MCF 10A (cell line): ENCODE data around the gene NKX1-1. TPM values are rescaled to one million over a fixed set of nuclear protein-coding genes. Genes with fewer than 3 reads are reported as not detected.

Experiments
- BruUV-seq: library from RNA; stranded (reverse); fragments of 400-500 nt; replicated peaks from 2 replicates; lab custom pipeline; 2021; lab: Mats Ljungman, UMichigan
- CTCF ChIA-PET: fragments of 300-600 bp; sonication (Branson Sonifier 250); formaldehyde crosslinking; extraction: SDS; loops from one replicate; lab custom pipeline; 2021; ENCODE audit warnings: antibody characterized with exemption, inconsistent platforms; lab: Yijun Ruan, JAX
- POLR2A ChIA-PET: fragments of 300-600, 350-650 bp; sonication (Branson Sonifier 250); formaldehyde crosslinking; extraction: SDS; loops from one replicate; lab custom pipeline; 2020; ENCODE audit warnings: antibody characterized with exemption, inconsistent platforms; lab: Yijun Ruan, JAX
- DNase-seq: peaks from one replicate; pipeline ENCODE4 v3.0.0-alpha.2; 2018; ENCODE audit not compliant: unreplicated experiment
- H3K27ac Mint-ChIP-seq: one replicate; pipeline ENCODE4 v1.8.0; 2022; ENCODE audit warnings: mild to moderate bottlenecking, low read depth, mixed read lengths; ENCODE audit not compliant: unreplicated experiment
- H3K27me3 Mint-ChIP-seq: one replicate; pipeline ENCODE4 v1.8.0; 2022; ENCODE audit warnings: mixed read lengths; ENCODE audit not compliant: insufficient read depth, unreplicated experiment
- H3K36me3 Mint-ChIP-seq: one replicate; pipeline ENCODE4 v1.8.0; 2022; ENCODE audit warnings: mild to moderate bottlenecking, moderate library complexity, mixed read lengths; ENCODE audit not compliant: insufficient read depth, unreplicated experiment
- H3K4me1 Mint-ChIP-seq: one replicate; pipeline ENCODE4 v1.8.0; 2022; ENCODE audit warnings: mixed read lengths; ENCODE audit not compliant: insufficient read depth, unreplicated experiment
- H3K4me3 Mint-ChIP-seq: one replicate; pipeline ENCODE4 v1.8.0; 2022; ENCODE audit warnings: mild to moderate bottlenecking, moderate library complexity, mixed read lengths; ENCODE audit not compliant: unreplicated experiment
- H3K9me3 Mint-ChIP-seq: one replicate; pipeline ENCODE4 v1.8.0; 2022; ENCODE audit warnings: mixed read lengths; ENCODE audit not compliant: unreplicated experiment
- CTCF ChIP-seq: fragments of 200-600 bp; IDR thresholded peaks from one replicate; pipeline ENCODE4 v1.8.0; 2022; ENCODE audit warnings: antibody characterized with exemption, mild to moderate bottlenecking; ENCODE audit not compliant: unreplicated experiment
- intact Hi-C: fragments of 100-400 bp; cut with micrococcal nuclease; formaldehyde crosslinking; loops from 2 replicates; pipeline ENCODE4 v1.14.1; 2022
- total RNA-seq: library from RNA; stranded (reverse); gene quantifications from 2 replicates; pipeline ENCODE4 v1.2.3, GENCODE V29; 2022

Gene NKX1-1
- total RNA-seq, 1 experiment from 2014 or later: not detected

DNA sequence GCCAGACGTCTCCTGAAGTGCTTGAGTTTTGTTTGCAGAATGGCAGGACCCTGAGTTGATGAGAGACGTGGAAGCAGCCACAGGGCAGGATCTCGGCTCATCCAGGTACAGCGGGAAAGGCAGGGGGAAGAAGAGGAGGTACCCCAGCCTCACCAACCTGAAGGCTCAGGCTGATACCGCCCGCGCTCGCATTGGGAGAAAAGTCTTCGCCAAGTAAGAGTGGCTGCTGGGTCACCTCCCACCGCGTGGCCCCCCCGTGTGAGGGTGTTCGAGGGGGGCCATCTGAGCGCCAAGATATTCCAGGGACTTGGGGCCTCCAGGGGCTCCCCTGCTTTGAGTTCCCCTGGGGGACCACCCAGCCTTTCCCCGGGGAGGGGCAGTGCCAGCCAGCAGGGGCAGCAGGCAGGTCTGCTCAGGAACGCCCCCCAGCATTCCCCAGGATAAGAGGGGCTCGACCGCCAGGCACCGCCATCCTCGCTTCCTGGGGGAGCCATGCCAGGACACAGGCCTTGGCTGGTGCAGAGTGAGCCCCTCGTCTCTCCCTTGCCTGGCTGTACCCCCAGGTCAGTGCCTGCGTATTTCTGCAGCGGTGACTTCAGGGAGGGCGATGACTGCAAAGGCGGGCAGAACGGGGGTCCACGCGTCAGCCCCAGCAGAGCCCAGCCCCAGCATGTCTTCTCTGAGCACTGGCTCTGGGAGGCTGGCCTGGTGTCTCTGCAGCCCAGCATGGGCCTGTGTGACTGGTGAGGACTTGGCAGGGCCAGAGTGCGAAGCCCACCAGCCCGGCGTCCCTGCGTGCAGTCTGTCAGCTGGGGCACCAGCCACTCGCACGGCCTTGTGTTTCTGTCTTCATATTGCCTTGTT lies 22.3 kb downstream of the NKX1-1 start:
- no peaks in the 10 kb centered on the region for H3K4me1 Mint-ChIP-seq
- no peaks in the 10 kb centered on the region for H3K27me3 Mint-ChIP-seq
- peaks cover 32% of the 10 kb centered on the region for H3K36me3 Mint-ChIP-seq
- intact Hi-C loops: no loop called here
- H3K4me3 Mint-ChIP-seq: no peak overlapping the region
- no TSS peak for BruUV-seq
- H3K27ac Mint-ChIP-seq: no peak overlapping the region
- no peak for DNase-seq
- no peak for TF ChIP-seq CTCF
- ChIA-PET CTCF (no interaction called here), POLR2A (interaction anchor here (0.7 kb wide), 1 partner anchor 11 kb away, joined by 3 read pairs; no protein-coding TSS in a partner anchor)
- H3K9me3 Mint-ChIP-seq: peaks cover 9% of the 10 kb centered on the region

GRCh38 chr4:1382776-1383727 lies 23.2 kb downstream of the NKX1-1 start:
- TF ChIP-seq CTCF: no peak
- H3K27ac Mint-ChIP-seq: no peak overlapping the region
- peaks cover 36% of the 10 kb centered on the region for H3K36me3 Mint-ChIP-seq
- H3K4me3 Mint-ChIP-seq: no peak overlapping the region
- POLR2A ChIA-PET: interaction anchor here (0.7 kb wide), 1 partner anchor 10 kb away, joined by 3 read pairs; no protein-coding TSS in a partner anchor
- no peak for DNase-seq
- no peaks in the 10 kb centered on the region for H3K4me1 Mint-ChIP-seq
- intact Hi-C loops: no loop called here
- BruUV-seq: no TSS peak
- no peaks in the 10 kb centered on the region for H3K9me3 Mint-ChIP-seq
- no peaks in the 10 kb centered on the region for H3K27me3 Mint-ChIP-seq
- CTCF ChIA-PET: no interaction called here

DNA sequence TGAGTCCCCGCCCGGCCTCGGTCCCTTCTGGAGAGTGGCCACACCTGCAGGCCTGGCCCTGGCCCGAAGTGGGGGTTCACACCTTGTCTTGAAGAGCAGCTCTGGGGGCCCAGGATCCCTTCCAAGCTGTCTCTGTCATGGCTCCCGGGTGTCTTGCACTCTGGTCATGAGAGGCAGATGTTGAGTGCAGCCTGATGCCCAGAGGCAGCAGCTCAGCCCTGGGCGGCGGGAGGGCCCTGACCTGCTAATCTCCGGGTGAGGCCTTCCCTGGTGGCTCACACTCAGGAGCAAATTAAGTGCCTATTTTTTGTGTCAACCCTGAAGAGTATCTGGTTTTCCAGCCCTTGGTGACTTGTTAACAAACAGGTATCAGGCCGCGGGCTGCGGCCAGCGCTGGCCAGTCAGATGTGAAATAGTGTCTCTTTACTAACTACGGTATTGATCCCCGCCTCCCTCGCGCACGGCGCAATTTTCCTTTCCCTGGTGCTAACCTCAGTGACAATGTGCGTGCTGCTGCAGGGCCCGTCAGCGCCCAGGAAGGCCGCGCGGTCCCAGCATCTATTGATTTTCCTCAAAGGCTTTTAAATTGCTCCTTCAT lies 24.2 kb downstream of the NKX1-1 start:
- Mint-ChIP-seq H3K36me3 (peaks cover 33% of the 10 kb centered on the region), H3K27ac (no peak overlapping the region), H3K4me1 (no peaks in the 10 kb centered on the region), H3K27me3 (no peaks in the 10 kb centered on the region), H3K9me3 (no peaks in the 10 kb centered on the region), H3K4me3 (no peak overlapping the region)
- TF ChIP-seq CTCF: no peak
- no peak for DNase-seq
- intact Hi-C loops: no loop called here
- BruUV-seq: no TSS peak
- ChIA-PET CTCF (interaction anchor here (0.6 kb wide), 1 partner anchor 190 kb away, joined by 3 read pairs; no protein-coding TSS in a partner anchor), POLR2A (no interaction called here)
